ENCODE results near the gene KLF13.

Gene KLF13

DNA sequence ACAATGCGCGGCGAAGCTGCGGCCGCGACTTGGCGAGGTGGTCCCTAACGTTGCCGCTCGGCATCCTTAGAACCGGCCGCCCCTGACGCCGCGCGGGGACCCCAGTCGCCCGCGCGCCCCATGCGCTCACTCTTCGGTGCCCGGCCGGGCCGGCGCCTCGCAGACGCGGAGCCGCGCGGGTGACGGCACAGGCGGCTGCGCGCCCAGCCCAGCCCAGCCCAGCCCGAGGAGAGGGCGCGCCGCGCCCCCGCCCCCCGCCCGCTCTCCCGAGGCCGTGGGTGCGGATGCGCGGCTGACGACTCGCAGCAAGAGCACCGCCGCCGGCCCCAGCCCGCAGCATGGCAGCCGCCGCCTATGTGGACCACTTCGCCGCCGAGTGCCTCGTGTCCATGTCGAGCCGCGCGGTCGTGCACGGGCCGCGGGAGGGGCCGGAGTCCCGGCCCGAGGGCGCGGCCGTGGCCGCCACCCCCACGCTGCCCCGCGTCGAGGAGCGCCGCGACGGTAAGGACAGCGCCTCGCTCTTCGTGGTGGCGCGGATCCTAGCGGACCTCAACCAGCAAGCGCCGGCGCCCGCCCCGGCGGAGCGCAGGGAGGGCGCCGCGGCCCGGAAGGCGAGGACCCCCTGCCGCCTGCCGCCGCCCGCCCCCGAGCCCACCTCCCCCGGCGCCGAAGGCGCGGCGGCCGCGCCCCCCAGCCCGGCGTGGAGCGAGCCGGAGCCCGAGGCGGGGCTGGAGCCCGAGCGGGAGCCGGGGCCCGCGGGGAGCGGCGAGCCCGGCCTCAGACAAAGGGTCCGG lies 437 bp downstream of the KLF13 start:
- peak in 2 of 3 donors; percentile 66 to 68 for DNase-seq
- H3K4me1 ChIP-seq (ENCODE audit: control insufficient read depth, insufficient read depth, low read length, poor library complexity, severe bottlenecking) = peaks cover 48% of the 10 kb centered on the region
- no peaks in the 10 kb centered on the region for H3K9me3 ChIP-seq (ENCODE audit: control insufficient read depth, low read length)
- H3K36me3 ChIP-seq (ENCODE audit: control insufficient read depth, insufficient read depth, low read length) = peaks cover 4% of the 10 kb centered on the region
- peak overlapping the region; percentile 92 for H3K27ac ChIP-seq (ENCODE audit: insufficient read depth, low read length, poor library complexity, severe bottlenecking)
- H3K27me3 ChIP-seq (replicated peaks; ENCODE audit: control insufficient read depth, insufficient read depth, low read length, poor library complexity, severe bottlenecking) = no peaks in the 10 kb centered on the region
- H3K4me3 ChIP-seq (ENCODE audit: insufficient read depth, low read depth, low read length, poor library complexity, severe bottlenecking) = peak overlapping the region; percentile 61

DNA sequence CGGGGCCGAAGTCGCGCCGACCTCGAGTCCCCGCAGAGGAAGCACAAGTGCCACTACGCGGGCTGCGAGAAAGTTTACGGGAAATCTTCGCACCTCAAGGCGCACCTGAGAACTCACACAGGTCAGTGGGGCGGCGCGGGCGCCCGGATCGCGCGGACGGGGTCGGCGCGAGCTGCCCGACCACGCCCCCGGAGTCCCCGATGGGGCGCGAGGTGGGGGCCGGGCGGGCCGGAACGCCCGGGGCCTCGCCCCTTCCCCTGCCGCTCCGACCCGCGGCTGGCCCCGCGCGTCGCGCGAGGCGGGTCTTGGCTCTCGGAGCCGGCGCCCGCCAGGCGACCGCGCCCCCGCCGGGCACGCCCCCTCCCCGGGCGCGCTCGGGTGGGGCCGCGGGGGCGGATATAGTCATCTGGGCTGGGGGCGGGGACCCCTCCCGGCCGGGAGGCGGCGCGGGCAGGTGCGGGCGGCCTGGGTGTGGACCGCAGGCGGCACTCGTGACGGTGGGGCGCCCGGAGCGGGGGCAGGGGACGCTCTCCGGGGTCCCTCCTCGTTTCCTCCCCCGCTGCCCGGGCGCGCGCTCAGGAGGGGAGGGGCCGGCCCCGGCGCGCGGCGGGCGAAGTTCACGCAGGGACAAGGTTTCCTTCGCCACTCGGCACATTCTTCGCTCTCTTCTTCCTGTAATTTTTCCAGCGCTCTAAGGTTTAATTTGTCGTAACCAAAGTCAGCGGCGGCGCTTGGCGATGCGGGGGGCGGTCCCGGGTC lies 1.2 kb downstream of the KLF13 start:
- peak overlapping the region; percentile 96 for H3K27ac ChIP-seq (ENCODE audit: insufficient read depth, low read length, poor library complexity, severe bottlenecking)
- peaks cover 4% of the 10 kb centered on the region for H3K36me3 ChIP-seq (ENCODE audit: control insufficient read depth, insufficient read depth, low read length)
- H3K4me1 ChIP-seq (ENCODE audit: control insufficient read depth, insufficient read depth, low read length, poor library complexity, severe bottlenecking) = peaks cover 56% of the 10 kb centered on the region
- H3K9me3 ChIP-seq (ENCODE audit: control insufficient read depth, low read length) = no peaks in the 10 kb centered on the region
- DNase-seq = peak; percentile 75 to 82 (median 77)
- H3K27me3 ChIP-seq (replicated peaks; ENCODE audit: control insufficient read depth, insufficient read depth, low read length, poor library complexity, severe bottlenecking) = no peaks in the 10 kb centered on the region
- H3K4me3 ChIP-seq (ENCODE audit: insufficient read depth, low read depth, low read length, poor library complexity, severe bottlenecking) = peak overlapping the region; percentile 79

DNA sequence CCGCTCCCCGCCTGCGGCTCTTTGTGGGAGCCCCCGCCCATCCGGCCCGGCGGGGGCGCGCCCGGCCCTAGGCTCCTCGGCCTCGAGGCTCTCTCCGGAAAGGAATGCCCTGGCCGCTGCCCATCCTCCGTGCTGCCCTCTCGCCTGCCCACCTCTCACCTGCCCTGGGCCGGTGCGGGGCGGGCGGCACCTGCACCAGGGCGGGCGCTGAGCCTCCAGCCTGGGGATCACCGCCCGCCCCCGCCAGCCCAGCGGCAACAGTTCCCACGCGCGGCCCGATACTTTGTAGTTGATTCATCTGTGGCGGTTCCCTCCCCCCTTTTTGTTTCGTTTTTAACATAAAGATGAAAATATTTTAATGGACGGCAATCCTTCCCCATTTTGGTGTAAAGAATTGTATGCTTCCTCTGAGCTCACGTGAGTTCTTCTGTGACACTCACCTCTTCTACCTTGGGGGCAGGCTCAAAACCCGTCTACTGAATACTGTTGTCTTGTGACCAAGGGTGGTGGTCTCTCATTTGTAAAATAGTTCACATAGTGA lies 1.9 kb downstream of the KLF13 start:
- peak overlapping the region; percentile 79 for H3K4me3 ChIP-seq (ENCODE audit: insufficient read depth, low read depth, low read length, poor library complexity, severe bottlenecking)
- H3K27ac ChIP-seq (ENCODE audit: insufficient read depth, low read length, poor library complexity, severe bottlenecking) = peak overlapping the region; percentile 96
- peaks cover 59% of the 10 kb centered on the region for H3K4me1 ChIP-seq (ENCODE audit: control insufficient read depth, insufficient read depth, low read length, poor library complexity, severe bottlenecking)
- H3K36me3 ChIP-seq (ENCODE audit: control insufficient read depth, insufficient read depth, low read length) = peaks cover 4% of the 10 kb centered on the region
- DNase-seq = peak; percentile 55 to 62 (median 61)
- no peaks in the 10 kb centered on the region for H3K9me3 ChIP-seq (ENCODE audit: control insufficient read depth, low read length)
- no peaks in the 10 kb centered on the region for H3K27me3 ChIP-seq (replicated peaks; ENCODE audit: control insufficient read depth, insufficient read depth, low read length, poor library complexity, severe bottlenecking)

DNA sequence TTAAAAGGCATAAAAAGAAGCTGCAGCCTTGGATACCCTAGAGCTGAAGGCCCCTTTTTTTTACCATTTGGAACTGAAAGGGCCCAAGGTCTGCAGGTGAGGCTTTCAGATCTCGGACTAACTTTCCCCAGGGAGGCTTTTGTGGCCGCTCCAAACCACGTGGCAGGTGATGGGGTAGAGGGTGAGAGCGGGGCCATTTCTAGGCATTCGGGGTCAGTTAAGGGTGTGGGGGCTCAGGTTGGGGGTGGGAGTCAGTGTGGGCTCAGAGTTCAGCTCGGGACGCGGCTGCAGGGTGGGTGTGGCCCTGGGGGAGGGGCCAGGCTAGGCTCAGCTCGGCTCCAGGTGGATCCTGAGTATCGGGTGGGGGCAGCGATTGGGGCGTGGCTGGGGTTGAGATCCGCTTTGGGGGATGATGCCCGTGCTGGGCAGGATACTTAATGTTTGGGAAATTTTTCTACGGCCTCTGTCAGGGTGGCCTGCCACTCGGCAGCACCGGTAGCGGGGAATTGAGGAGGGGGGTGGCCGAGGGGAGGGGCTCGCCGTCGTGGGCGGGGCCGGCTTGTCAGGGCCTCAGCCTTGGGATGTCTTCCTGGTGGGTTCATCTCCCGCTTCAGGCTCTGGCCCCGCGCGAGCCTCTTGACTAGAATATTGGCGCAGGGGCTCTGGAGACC lies 2.5 kb downstream of the KLF13 start:
- Histone ChIP-seq H3K27me3 (replicated peaks; ENCODE audit: control insufficient read depth, insufficient read depth, low read length, poor library complexity, severe bottlenecking) (no peaks in the 10 kb centered on the region), H3K36me3 (ENCODE audit: control insufficient read depth, insufficient read depth, low read length) (peaks cover 4% of the 10 kb centered on the region), H3K27ac (ENCODE audit: insufficient read depth, low read length, poor library complexity, severe bottlenecking) (peak overlapping the region; percentile 96), H3K9me3 (ENCODE audit: control insufficient read depth, low read length) (no peaks in the 10 kb centered on the region), H3K4me1 (ENCODE audit: control insufficient read depth, insufficient read depth, low read length, poor library complexity, severe bottlenecking) (peaks cover 65% of the 10 kb centered on the region), H3K4me3 (ENCODE audit: insufficient read depth, low read depth, low read length, poor library complexity, severe bottlenecking) (peak overlapping the region; percentile 79)
- no peak for DNase-seq

DNA sequence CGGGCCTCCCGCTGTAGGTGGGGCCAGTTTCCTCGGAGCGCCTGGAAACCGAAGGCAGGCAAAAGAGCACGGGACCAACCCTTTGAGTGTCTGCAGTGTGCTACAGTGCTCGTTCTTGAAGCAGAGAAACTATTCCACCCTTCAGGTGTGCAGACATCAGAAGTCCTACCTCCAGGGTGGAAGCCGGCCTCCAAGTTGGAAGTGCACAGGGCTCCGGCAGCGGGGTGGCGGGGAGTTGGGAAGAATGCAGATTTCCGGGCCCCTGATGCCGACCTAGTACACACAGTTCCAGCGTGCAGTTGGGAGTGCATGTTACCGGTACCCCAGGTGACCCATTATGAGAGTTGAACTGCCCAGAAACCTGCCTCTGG lies 3.0 kb downstream of the KLF13 start:
- DNase-seq = no peak
- H3K27me3 ChIP-seq (replicated peaks; ENCODE audit: control insufficient read depth, insufficient read depth, low read length, poor library complexity, severe bottlenecking) = no peaks in the 10 kb centered on the region
- peak overlapping the region; percentile 79 for H3K4me3 ChIP-seq (ENCODE audit: insufficient read depth, low read depth, low read length, poor library complexity, severe bottlenecking)
- peaks cover 4% of the 10 kb centered on the region for H3K36me3 ChIP-seq (ENCODE audit: control insufficient read depth, insufficient read depth, low read length)
- H3K27ac ChIP-seq (ENCODE audit: insufficient read depth, low read length, poor library complexity, severe bottlenecking) = peak overlapping the region; percentile 96
- H3K9me3 ChIP-seq (ENCODE audit: control insufficient read depth, low read length) = no peaks in the 10 kb centered on the region
- H3K4me1 ChIP-seq (ENCODE audit: control insufficient read depth, insufficient read depth, low read length, poor library complexity, severe bottlenecking) = peaks cover 64% of the 10 kb centered on the region

DNA sequence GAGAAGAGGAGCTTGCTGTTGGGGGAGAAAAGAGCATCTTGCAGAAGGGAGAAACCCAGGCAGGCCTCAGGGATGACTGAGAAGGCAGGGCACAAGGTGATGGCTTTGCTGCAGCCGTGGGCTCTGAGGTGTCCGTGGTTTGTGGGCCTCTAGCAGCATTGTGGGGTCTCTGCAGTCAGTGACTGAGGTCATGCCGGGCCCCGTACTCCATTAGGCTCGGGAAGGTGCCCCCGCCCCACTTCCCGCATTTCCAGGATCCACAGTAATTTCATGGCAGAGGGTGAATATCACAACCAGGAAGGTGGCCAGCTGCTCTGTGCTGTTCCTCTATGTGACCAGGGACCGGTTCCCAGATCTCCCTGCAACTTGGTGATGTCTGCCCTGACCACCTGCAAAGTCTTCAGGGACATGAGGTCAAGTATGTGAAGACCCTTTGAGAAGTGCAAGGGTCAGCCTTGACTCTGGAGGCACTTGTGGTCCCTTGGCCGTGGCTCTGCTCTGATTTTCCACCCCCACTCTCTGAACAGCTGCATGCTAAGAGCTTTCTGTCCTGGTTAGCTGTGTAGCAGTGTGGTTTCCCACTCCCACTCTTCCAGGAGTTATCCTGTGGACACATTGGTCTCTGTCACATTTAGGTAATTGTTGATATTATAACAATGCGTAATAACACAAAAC lies 3.6 kb downstream of the KLF13 start:
- H3K27ac ChIP-seq (ENCODE audit: insufficient read depth, low read length, poor library complexity, severe bottlenecking) = peak overlapping the region; percentile 96
- H3K4me3 ChIP-seq (ENCODE audit: insufficient read depth, low read depth, low read length, poor library complexity, severe bottlenecking) = peak overlapping the region; percentile 79
- H3K36me3 ChIP-seq (ENCODE audit: control insufficient read depth, insufficient read depth, low read length) = peaks cover 4% of the 10 kb centered on the region
- no peak for DNase-seq
- no peaks in the 10 kb centered on the region for H3K9me3 ChIP-seq (ENCODE audit: control insufficient read depth, low read length)
- H3K4me1 ChIP-seq (ENCODE audit: control insufficient read depth, insufficient read depth, low read length, poor library complexity, severe bottlenecking) = peaks cover 64% of the 10 kb centered on the region
- H3K27me3 ChIP-seq (replicated peaks; ENCODE audit: control insufficient read depth, insufficient read depth, low read length, poor library complexity, severe bottlenecking) = no peaks in the 10 kb centered on the region

DNA sequence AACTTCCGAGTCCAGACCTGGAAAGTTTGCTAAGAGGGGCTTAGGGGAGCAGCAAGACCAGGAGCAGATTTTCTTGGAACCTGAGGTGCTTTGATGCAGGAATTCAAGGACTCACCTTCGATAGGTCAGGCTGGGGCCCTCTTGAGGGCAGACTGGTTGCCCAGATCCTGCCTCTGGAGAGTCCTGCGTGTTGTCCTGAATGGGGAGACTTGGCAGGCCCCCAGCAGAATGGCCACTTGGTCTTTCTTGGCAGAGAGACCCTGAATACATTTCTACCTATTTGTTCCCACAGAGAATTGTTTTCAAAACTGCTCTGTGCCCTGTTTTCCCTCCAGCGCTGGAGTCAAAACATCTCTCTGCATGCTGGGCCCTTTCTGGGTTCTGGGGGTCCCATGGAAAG lies 4.2 kb downstream of the KLF13 start:
- Histone ChIP-seq H3K27ac (ENCODE audit: insufficient read depth, low read length, poor library complexity, severe bottlenecking) (peak overlapping the region; percentile 96), H3K9me3 (ENCODE audit: control insufficient read depth, low read length) (no peaks in the 10 kb centered on the region), H3K4me3 (ENCODE audit: insufficient read depth, low read depth, low read length, poor library complexity, severe bottlenecking) (peak overlapping the region; percentile 19), H3K27me3 (replicated peaks; ENCODE audit: control insufficient read depth, insufficient read depth, low read length, poor library complexity, severe bottlenecking) (no peaks in the 10 kb centered on the region), H3K36me3 (ENCODE audit: control insufficient read depth, insufficient read depth, low read length) (peaks cover 4% of the 10 kb centered on the region), H3K4me1 (ENCODE audit: control insufficient read depth, insufficient read depth, low read length, poor library complexity, severe bottlenecking) (peaks cover 63% of the 10 kb centered on the region)
- no peak for DNase-seq

DNA sequence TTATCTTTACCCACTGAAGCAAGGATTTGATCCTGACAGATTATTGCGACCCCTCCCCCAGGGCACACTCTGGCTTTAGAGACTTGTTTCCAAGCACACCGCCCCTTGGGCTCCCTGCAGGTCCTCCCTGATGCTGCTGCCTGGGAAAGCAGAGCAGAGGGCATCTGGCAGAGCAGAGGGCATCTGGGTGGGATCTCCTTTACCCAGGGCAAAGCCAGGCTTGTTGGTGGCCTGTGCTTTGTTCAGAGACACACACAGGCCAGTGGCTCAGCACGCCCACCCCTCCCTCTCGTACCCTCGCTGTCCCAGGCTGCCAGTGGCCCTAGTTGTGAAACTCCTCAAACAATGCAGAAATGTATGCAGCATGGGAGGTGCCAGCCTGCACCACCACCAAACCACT lies 4.8 kb downstream of the KLF13 start:
- H3K4me3 ChIP-seq (ENCODE audit: insufficient read depth, low read depth, low read length, poor library complexity, severe bottlenecking) = peak overlapping the region; percentile 19
- H3K4me1 ChIP-seq (ENCODE audit: control insufficient read depth, insufficient read depth, low read length, poor library complexity, severe bottlenecking) = peaks cover 69% of the 10 kb centered on the region
- H3K27me3 ChIP-seq (replicated peaks; ENCODE audit: control insufficient read depth, insufficient read depth, low read length, poor library complexity, severe bottlenecking) = no peaks in the 10 kb centered on the region
- DNase-seq = no peak
- peak overlapping the region; percentile 96 for H3K27ac ChIP-seq (ENCODE audit: insufficient read depth, low read length, poor library complexity, severe bottlenecking)
- peaks cover 4% of the 10 kb centered on the region for H3K36me3 ChIP-seq (ENCODE audit: control insufficient read depth, insufficient read depth, low read length)
- no peaks in the 10 kb centered on the region for H3K9me3 ChIP-seq (ENCODE audit: control insufficient read depth, low read length)

DNA sequence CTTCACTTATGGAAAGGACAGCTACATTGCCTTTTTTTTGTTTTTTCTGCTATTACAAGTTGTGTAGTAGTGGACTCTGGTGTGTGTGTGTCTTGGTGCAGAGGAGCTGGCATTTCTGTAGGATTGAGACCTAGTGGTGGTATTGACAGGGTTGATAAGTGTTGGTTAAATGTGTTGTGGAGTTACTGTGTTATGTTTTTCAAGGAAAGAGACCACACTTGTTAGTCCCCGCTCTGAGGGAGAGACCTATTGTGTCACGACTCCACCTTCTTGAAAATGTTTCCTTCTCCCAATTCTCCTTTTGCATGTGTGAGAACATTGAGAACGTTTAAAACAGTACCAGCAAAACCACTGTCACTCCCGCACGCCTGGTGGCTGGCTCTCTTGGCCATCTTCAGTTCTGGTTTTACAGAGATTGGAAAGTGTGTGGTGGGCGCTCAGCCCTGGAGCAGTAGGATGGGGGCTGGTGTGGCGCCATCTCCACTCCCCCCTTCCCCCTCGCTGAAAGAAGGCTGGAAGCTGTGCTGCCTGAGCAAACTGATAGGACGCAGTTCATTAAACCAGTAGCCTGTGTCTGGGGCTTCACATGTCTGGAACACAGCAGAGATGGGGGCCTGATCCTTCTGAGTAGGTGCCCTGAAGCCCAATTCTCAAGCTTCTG lies 5.5 kb downstream of the KLF13 start:
- H3K27ac ChIP-seq (ENCODE audit: insufficient read depth, low read length, poor library complexity, severe bottlenecking) = peak overlapping the region; percentile 29
- no peak for DNase-seq
- H3K4me3 ChIP-seq (ENCODE audit: insufficient read depth, low read depth, low read length, poor library complexity, severe bottlenecking) = no peak overlapping the region
- H3K36me3 ChIP-seq (ENCODE audit: control insufficient read depth, insufficient read depth, low read length) = peaks cover 4% of the 10 kb centered on the region
- no peaks in the 10 kb centered on the region for H3K9me3 ChIP-seq (ENCODE audit: control insufficient read depth, low read length)
- H3K27me3 ChIP-seq (replicated peaks; ENCODE audit: control insufficient read depth, insufficient read depth, low read length, poor library complexity, severe bottlenecking) = no peaks in the 10 kb centered on the region
- peaks cover 76% of the 10 kb centered on the region for H3K4me1 ChIP-seq (ENCODE audit: control insufficient read depth, insufficient read depth, low read length, poor library complexity, severe bottlenecking)
